NCI-H1417 treated with DMSO at 0.1 percent for 48 hours (cell line): ENCODE measurements around the gene CYB5R4.

ENCODE experiments used
- DNase-seq: peaks from one replicate; lab custom pipeline; 2025; lab: John Stamatoyannopoulos, UW

Gene CYB5R4

GRCh38 chr6:83985308-83985713 is 125.8 kb downstream of the CYB5R4 start:
- no peak for DNase-seq

- no peak for DNase-seq
Measured at GRCh38 chr6:83985715-83986114, 126.2 kb downstream of the CYB5R4 start.

- no peak for DNase-seq
Measured at GRCh38 chr6:83998021-83998584, 138.6 kb downstream of the CYB5R4 start.

GRCh38 chr6:84001119-84001518 is 141.6 kb downstream of the CYB5R4 start:
- DNase-seq, result no peak

- no peak for DNase-seq
Measured at GRCh38 chr6:84002226-84002625, 142.7 kb downstream of the CYB5R4 start.

- DNase-seq, result no peak
Measured at GRCh38 chr6:84003131-84003530, 143.6 kb downstream of the CYB5R4 start.

- no peak for DNase-seq
Measured at GRCh38 chr6:84003654-84004053, 144.2 kb downstream of the CYB5R4 start.

- DNase-seq, result no peak
Measured at GRCh38 chr6:84007871-84008270, 148.4 kb downstream of the CYB5R4 start.

GRCh38 chr6:84013354-84013753 is 153.9 kb downstream of the CYB5R4 start:
- no peak for DNase-seq

- DNase-seq, result no peak
Measured at GRCh38 chr6:84013931-84014330, 154.4 kb downstream of the CYB5R4 start.

GRCh38 chr6:84016029-84016428 is 156.5 kb downstream of the CYB5R4 start:
- DNase-seq, result no peak
